CD4-positive, alpha-beta memory T cell (primary cell): ENCODE measurements around the gene TMEM229B. TPM values are rescaled to one million over a fixed set of nuclear protein-coding genes. Genes with fewer than 3 reads are reported as not detected.

Experiments
- CTCF ChIA-PET: fragments of 350-600 bp; sonication (Branson Sonifier 250); formaldehyde crosslinking; loops from one replicate; lab custom pipeline; 2021; ENCODE audit warnings: inconsistent platforms; ENCODE audit not compliant: partially characterized antibody; lab: Charles Lee
- POLR2A ChIA-PET: fragments of 350-600 bp; sonication (Branson Sonifier 250); formaldehyde crosslinking; loops from one replicate; lab custom pipeline; 2021; ENCODE audit not compliant: partially characterized antibody; lab: Charles Lee
- DNase-seq, 5 donors: peaks; one replicate each; pipeline versions ENCODE4 v3.0.0 to v3.0.0-alpha.2; 2020 to 2022; ENCODE audit warnings: mixed read lengths in 1 of 5
- H3K27ac ChIP-seq: one replicate; pipeline ENCODE4 v1.7.0; 2013; ENCODE audit warnings: low read depth, low read length
- H3K27me3 ChIP-seq: 2 replicates; pipeline ENCODE4 v1.7.0; 2013; ENCODE audit warnings: mild to moderate bottlenecking, low read length, moderate library complexity; ENCODE audit not compliant: insufficient read depth
- H3K36me3 ChIP-seq: 2 replicates; pipeline ENCODE4 v1.7.0; 2013; ENCODE audit warnings: mild to moderate bottlenecking, low read length, moderate library complexity; ENCODE audit not compliant: insufficient read depth
- H3K4me1 ChIP-seq: 2 replicates; pipeline ENCODE4 v1.7.0; 2013; ENCODE audit warnings: mild to moderate bottlenecking, low read length, moderate library complexity; ENCODE audit not compliant: insufficient read depth
- H3K4me3 ChIP-seq, 2 donors: one replicate each; pipeline ENCODE4 v1.7.0; 2013; ENCODE audit warnings: low read length in 2 of 2, mild to moderate bottlenecking in 1 of 2
- H3K9me3 ChIP-seq, 2 donors: one replicate each; pipeline ENCODE4 v1.7.0; 2013; ENCODE audit warnings: low read length in 2 of 2, control low read depth in 1 of 2; ENCODE audit not compliant: control insufficient read depth in 1 of 2
- H3K27ac Mint-ChIP-seq, 7 donors: one replicate each; pipeline ENCODE4 v1.8.0; 2020 to 2021; ENCODE audit warnings: mixed read lengths in 7 of 7, mild to moderate bottlenecking in 6 of 7, inconsistent platforms in 3 of 7, moderate library complexity in 3 of 7
- H3K27me3 Mint-ChIP-seq, 2 donors: one replicate each; pipeline ENCODE4 v1.8.0; 2020 to 2021; ENCODE audit warnings: mixed read lengths in 2 of 2
- H3K36me3 Mint-ChIP-seq, 2 donors: one replicate each; pipeline ENCODE4 v1.8.0; 2020 to 2021; ENCODE audit warnings: mixed read lengths in 2 of 2, inconsistent platforms in 1 of 2, mild to moderate bottlenecking in 1 of 2
- H3K4me1 Mint-ChIP-seq, 4 donors: one replicate each; pipeline ENCODE4 v1.8.0; 2020 to 2021; ENCODE audit warnings: mixed read lengths in 4 of 4, mild to moderate bottlenecking in 1 of 4
- H3K4me3 Mint-ChIP-seq, 8 donors: one replicate each; pipeline ENCODE4 v1.8.0; 2020 to 2021; ENCODE audit warnings: mixed read lengths in 8 of 8, mild to moderate bottlenecking in 7 of 8, moderate library complexity in 6 of 8, inconsistent platforms in 3 of 8
- H3K9me3 Mint-ChIP-seq, 8 donors: one replicate each; pipeline ENCODE4 v1.8.0; 2020 to 2021; ENCODE audit warnings: mixed read lengths in 8 of 8, mild to moderate bottlenecking in 5 of 8, inconsistent platforms in 3 of 8, moderate library complexity in 1 of 8
- intact Hi-C: fragments of 100-400 bp; cut with micrococcal nuclease; formaldehyde crosslinking; loops from one replicate; pipeline ENCODE4 v1.15.1; 2023
- polyA plus RNA-seq, 2 donors: library from polyadenylated mRNA; unstranded; fragments of 300-500 nt; fragmentation: Illumina TruSeq; gene quantifications; one replicate each; pipeline ENCODE4 v1.2.3, GENCODE V29; 2021
- total RNA-seq, 2 experiments: library from RNA; stranded (reverse); gene quantifications; one replicate each; pipeline ENCODE4 v1.2.3, GENCODE V29; 2021

The TMEM229B gene
- total and polyA plus RNA-seq, 4 experiments from 2014 or later: 12.5 to 35.8 (median 31.9) TPM

GRCh38 chr14:67483579-67484285, 4.8 kb downstream of the TMEM229B start:
- Mint-ChIP-seq H3K9me3 (no peaks in the 10 kb centered on the region), H3K4me1 (peaks cover 41 to 76% (median 51%) of the 10 kb centered on the region in 4 donors), H3K27me3 (no peaks in the 10 kb centered on the region), H3K4me3 (peak overlapping the region in 1 of 8 donors; percentile 55), H3K27ac (peak overlapping the region in 5 of 7 donors; percentile 10 to 86 (median 60)), H3K36me3 (peaks cover 25 to 67% of the 10 kb centered on the region in 2 donors)
- H3K36me3 ChIP-seq: peaks cover 25% of the 10 kb centered on the region
- intact Hi-C loops: no loop called here
- no peaks in the 10 kb centered on the region for H3K9me3 ChIP-seq
- CTCF ChIA-PET: no interaction called here
- H3K27me3 ChIP-seq: no peaks in the 10 kb centered on the region
- POLR2A ChIA-PET: no interaction called here
- no peak overlapping the region for H3K4me3 ChIP-seq
- DNase-seq: no peak
- H3K4me1 ChIP-seq: peaks cover 49% of the 10 kb centered on the region
- no peak overlapping the region for H3K27ac ChIP-seq

- POLR2A ChIA-PET: no interaction called here
- Histone ChIP-seq H3K4me3 (no peak overlapping the region), H3K36me3 (peaks cover 31% of the 10 kb centered on the region), H3K9me3 (no peaks in the 10 kb centered on the region), H3K27ac (no peak overlapping the region), H3K27me3 (no peaks in the 10 kb centered on the region), H3K4me1 (peaks cover 43% of the 10 kb centered on the region)
- H3K27ac Mint-ChIP-seq: peak overlapping the region in 6 of 7 donors; percentile 19 to 81 (median 76)
- no peak overlapping the region for H3K4me3 Mint-ChIP-seq
- CTCF ChIA-PET: interaction anchor here (1.3 kb wide), 1 partner anchor 44 kb away, joined by 4 read pairs; no protein-coding TSS in a partner anchor
- H3K36me3 Mint-ChIP-seq: peaks cover 36 to 70% of the 10 kb centered on the region in 2 donors
- H3K4me1 Mint-ChIP-seq: peaks cover 40 to 75% (median 51%) of the 10 kb centered on the region in 4 donors
- H3K27me3 Mint-ChIP-seq: no peaks in the 10 kb centered on the region
- no peak for DNase-seq
- H3K9me3 Mint-ChIP-seq: no peaks in the 10 kb centered on the region
- intact Hi-C loops: no loop called here
These were observed 6.0 kb downstream of the TMEM229B start for GRCh38 chr14:67482231-67483164.

GRCh38 chr14:67480011-67480410, 8.5 kb downstream of the TMEM229B start:
- H3K27ac ChIP-seq: no peak overlapping the region
- peaks cover 25 to 63% of the 10 kb centered on the region in 2 donors for H3K36me3 Mint-ChIP-seq
- no peak overlapping the region for H3K4me3 ChIP-seq
- H3K4me3 Mint-ChIP-seq: no peak overlapping the region
- H3K27ac Mint-ChIP-seq: peak overlapping the region in 3 of 7 donors; percentile 35 to 59 (median 46)
- H3K9me3 Mint-ChIP-seq: no peaks in the 10 kb centered on the region
- H3K36me3 ChIP-seq: peaks cover 16% of the 10 kb centered on the region
- H3K4me1 ChIP-seq: peaks cover 22% of the 10 kb centered on the region
- no peaks in the 10 kb centered on the region for H3K27me3 Mint-ChIP-seq
- ChIA-PET POLR2A (no interaction called here), CTCF (interaction anchor here (1.8 kb wide), 1 partner anchor 46 kb away, joined by 4 read pairs; no protein-coding TSS in a partner anchor)
- H3K27me3 ChIP-seq: no peaks in the 10 kb centered on the region
- H3K4me1 Mint-ChIP-seq: peaks cover 26 to 59% (median 35%) of the 10 kb centered on the region in 4 donors
- intact Hi-C loops: no loop called here
- no peaks in the 10 kb centered on the region for H3K9me3 ChIP-seq
- DNase-seq: no peak

GRCh38 chr14:67478800-67479084, 9.8 kb downstream of the TMEM229B start:
- no peak overlapping the region for H3K27ac ChIP-seq
- H3K27me3 ChIP-seq: no peaks in the 10 kb centered on the region
- no peak overlapping the region for H3K4me3 ChIP-seq
- H3K4me3 Mint-ChIP-seq: no peak overlapping the region
- no peaks in the 10 kb centered on the region for H3K9me3 Mint-ChIP-seq
- no peak for DNase-seq
- H3K4me1 ChIP-seq: peaks cover 9% of the 10 kb centered on the region
- intact Hi-C loops: no loop called here
- ChIA-PET POLR2A (interaction anchor here (1.9 kb wide), 1 partner anchor 9 kb away, joined by 6 read pairs; the partner anchor contains the start of gene TMEM229B), CTCF (interaction anchor here (1.1 to 1.8 kb wide), 3 partner anchors 9 to 92 kb away, joined by 4 to 5 read pairs (median 5); no protein-coding TSS in a partner anchor)
- H3K36me3 Mint-ChIP-seq: peaks cover 24 to 60% of the 10 kb centered on the region in 2 donors
- H3K27ac Mint-ChIP-seq: peak overlapping the region in 5 of 7 donors; percentile 7 to 83 (median 66)
- H3K36me3 ChIP-seq: peaks cover 13% of the 10 kb centered on the region
- H3K4me1 Mint-ChIP-seq: peaks cover 25 to 47% (median 33%) of the 10 kb centered on the region in 4 donors
- no peaks in the 10 kb centered on the region for H3K27me3 Mint-ChIP-seq
- no peaks in the 10 kb centered on the region for H3K9me3 ChIP-seq

- POLR2A ChIA-PET: interaction anchor here (1.9 kb wide), 1 partner anchor 10 kb away, joined by 6 read pairs; the partner anchor contains the start of gene TMEM229B
- Mint-ChIP-seq H3K27me3 (no peaks in the 10 kb centered on the region), H3K9me3 (no peaks in the 10 kb centered on the region), H3K27ac (peak overlapping the region; percentile 20 to 83 (median 71)), H3K36me3 (peaks cover 24 to 62% of the 10 kb centered on the region in 2 donors), H3K4me3 (no peak overlapping the region), H3K4me1 (peaks cover 25 to 42% (median 33%) of the 10 kb centered on the region in 4 donors)
- no peaks in the 10 kb centered on the region for H3K9me3 ChIP-seq
- intact Hi-C loops: no loop called here
- CTCF ChIA-PET: interaction anchor here (1.1 to 1.8 kb wide), 3 partner anchors 9 to 93 kb away, joined by 4 to 5 read pairs (median 5); no protein-coding TSS in a partner anchor
- no peak overlapping the region for H3K27ac ChIP-seq
- no peak overlapping the region for H3K4me3 ChIP-seq
- peaks cover 5% of the 10 kb centered on the region for H3K4me1 ChIP-seq
- no peak for DNase-seq
- H3K36me3 ChIP-seq: peaks cover 10% of the 10 kb centered on the region
- H3K27me3 ChIP-seq: no peaks in the 10 kb centered on the region
These were observed 10.4 kb downstream of the TMEM229B start for GRCh38 chr14:67477926-67478799.

- no peak overlapping the region for H3K4me3 ChIP-seq
- H3K9me3 ChIP-seq: no peaks in the 10 kb centered on the region
- H3K27me3 ChIP-seq: no peaks in the 10 kb centered on the region
- Mint-ChIP-seq H3K4me3 (no peak overlapping the region), H3K27ac (peak overlapping the region in 3 of 7 donors; percentile 5 to 75 (median 46)), H3K9me3 (no peaks in the 10 kb centered on the region), H3K27me3 (no peaks in the 10 kb centered on the region), H3K36me3 (peaks cover 29 to 48% of the 10 kb centered on the region in 2 donors), H3K4me1 (peaks cover 15 to 23% (median 21%) of the 10 kb centered on the region in 4 donors)
- ChIA-PET POLR2A (no interaction called here), CTCF (no interaction called here)
- H3K27ac ChIP-seq: no peak overlapping the region
- H3K4me1 ChIP-seq: no peaks in the 10 kb centered on the region
- peaks cover 6% of the 10 kb centered on the region for H3K36me3 ChIP-seq
- intact Hi-C loops: no loop called here
- DNase-seq: no peak
These were observed 14.2 kb downstream of the TMEM229B start for GRCh38 chr14:67474366-67474765.
